Measurements from ENCODE around the gene ATAD2B.

GRCh38 chr2:23939987-23940717 lies 13.2 kb upstream of the ATAD2B start, which contains the start of gene UBXN2A:
- TF ChIP-seq CTCF (IDR thresholded peaks at IDR 0.05): no peak
- TF ChIP-seq EP300 (IDR thresholded peaks at IDR 0.05): no peak
- no peak for TF ChIP-seq POLR2AphosphoS5 (IDR thresholded peaks at IDR 0.05)
